22Rv1 (cell line): ENCODE data around the gene NADSYN1.

Source experiments
- CTCF ChIP-seq: fragments of 450-650 bp; IDR thresholded peaks from 2 replicates; pipeline ENCODE4 v1.5.1; 2017; ENCODE audit warnings: mild to moderate bottlenecking
- ZFX ChIP-seq: fragments of 450-650 bp; IDR thresholded peaks from 2 replicates; pipeline ENCODE4 v1.6.1; 2017; ENCODE audit warnings: antibody characterized with exemption, borderline replicate concordance

- TF ChIP-seq CTCF (no peak), ZFX (no peak)
Observed at GRCh38 chr11:71428861-71429435, 24.1 kb upstream of the NADSYN1 start.
